Endothelial cell of umbilical vein (primary cell): ENCODE results near the gene RHCE. TPM values are rescaled to one million over a fixed set of nuclear protein-coding genes. Genes with fewer than 3 reads are reported as not detected.
"Not testable (repeated sequence)": the region's sequence is repeated elsewhere in the genome, so short reads cannot be mapped to it uniquely, and the experiment has no call there.

Experiments used
- BruUV-seq: library from RNA; stranded (reverse); fragments of 400-500 nt; replicated peaks from 2 replicates; lab custom pipeline; 2021; lab: Mats Ljungman, UMichigan
- CTCF ChIA-PET: fragments of 300-600, 350-600 bp; sonication (Branson Sonifier 250); formaldehyde crosslinking; loops from one replicate; lab custom pipeline; 2021; ENCODE audit warnings: antibody characterized with exemption, inconsistent platforms; lab: Charles Lee
- POLR2A ChIA-PET: fragments of 300-600, 350-600 bp; sonication (Branson Sonifier 250); formaldehyde crosslinking; loops from one replicate; lab custom pipeline; 2021; ENCODE audit warnings: antibody characterized with exemption, inconsistent platforms; lab: Charles Lee
- DNase-seq: peaks from one replicate; pipeline ENCODE4 v3.0.0-alpha.2; 2011; ENCODE audit warnings: low read depth, low spot score
- FAIRE-seq: peaks from 2 replicates; lab custom pipeline; 2011; peaks lifted over from hg19 to GRCh38; lab: Jason Lieb, UNC
- H2AFZ ChIP-seq: 2 replicates; pipeline ENCODE4 v1.6.0; 2012; ENCODE audit warnings: low read depth, low read length, control low read depth, inconsistent platforms
- H3K27ac ChIP-seq: 2 replicates; pipeline ENCODE4 v1.5.1; 2011; ENCODE audit warnings: low read depth, mild to moderate bottlenecking, control low read depth, low read length, moderate library complexity; ENCODE audit not compliant: insufficient read depth
- H3K27me3 ChIP-seq, 2 experiments: 2 replicates each; pipeline versions ENCODE4 v1.6.0 to v1.6.1; 2011; ENCODE audit warnings: low read length in 2 of 2, mixed read lengths in 1 of 2; ENCODE audit not compliant: control insufficient read depth in 2 of 2, insufficient read depth in 2 of 2
- H3K36me3 ChIP-seq, 2 experiments: 2 replicates in 1 of 2; 3 replicates in 1 of 2; pipeline ENCODE4 v1.5.1; 2011; ENCODE audit warnings: low read length in 2 of 2, mild to moderate bottlenecking in 1 of 2, moderate library complexity in 1 of 2; ENCODE audit not compliant: control insufficient read depth in 2 of 2, insufficient read depth in 2 of 2; ENCODE audit errors: extremely low read depth in 1 of 2
- H3K4me1 ChIP-seq: 3 replicates; pipeline ENCODE4 v1.5.1; 2011; ENCODE audit warnings: mild to moderate bottlenecking, low read length; ENCODE audit not compliant: control insufficient read depth, insufficient read depth; ENCODE audit errors: extremely low read depth
- H3K4me2 ChIP-seq: 2 replicates; pipeline ENCODE4 v1.6.1; 2011; ENCODE audit warnings: low read length, control low read depth, mixed read lengths; ENCODE audit not compliant: insufficient read depth
- H3K4me3 ChIP-seq, 3 experiments: fragments of 200-600 bp in 1 of 3; sonication (generic), shearing (Covaris generic) in 1 of 3; replicated peaks in 1 of 3; 2 replicates each; pipeline ENCODE4 v1.5.1; 2011 to 2016; ENCODE audit warnings: control low read depth in 3 of 3, low read length in 3 of 3, mild to moderate bottlenecking in 2 of 3, inconsistent platforms in 1 of 3, low read depth in 1 of 3, moderate library complexity in 1 of 3; ENCODE audit not compliant: insufficient read depth in 1 of 3
- H3K79me2 ChIP-seq: 2 replicates; pipeline ENCODE4 v1.6.0; 2012; ENCODE audit warnings: low read length, inconsistent platforms; ENCODE audit not compliant: control insufficient read depth, insufficient read depth
- H3K9ac ChIP-seq: replicated peaks from 2 replicates; pipeline ENCODE3; 2011; ENCODE audit warnings: low read length, control low read depth; ENCODE audit not compliant: insufficient read depth; ENCODE audit errors: extremely low read depth
- H3K9me1 ChIP-seq: replicated peaks from 3 replicates; pipeline ENCODE4 v1.6.0; 2011; ENCODE audit warnings: mild to moderate bottlenecking, low read length; ENCODE audit not compliant: control insufficient read depth, insufficient read depth; ENCODE audit errors: extremely low read depth
- H3K9me3 ChIP-seq: replicated peaks from 2 replicates; pipeline ENCODE4 v1.5.1; 2012; ENCODE audit warnings: low read length, inconsistent platforms; ENCODE audit not compliant: control insufficient read depth, insufficient read depth
- H4K20me1 ChIP-seq: replicated peaks from 2 replicates; pipeline ENCODE3; 2011; ENCODE audit warnings: mild to moderate bottlenecking, low read length; ENCODE audit not compliant: control insufficient read depth, insufficient read depth; ENCODE audit errors: extremely low read depth
- dilution Hi-C: fragments of 300-500 bp; cut with MboI; formaldehyde crosslinking; loops from one replicate; pipeline ENCODE4 v1.15.0; 2019; ENCODE audit warnings: low sequenced_read_pairs; ENCODE audit not compliant: extremely low pct_ligation_motif_present
- intact Hi-C: fragments of 100-400 bp; cut with micrococcal nuclease; formaldehyde crosslinking; loops from one replicate; pipeline ENCODE4 v1.10.0; 2022
- polyA plus RNA-seq, 4 experiments: library from polyadenylated mRNA; depleted of rRNA in 3 of 4; stranded (reverse) in 3 of 4; unstranded in 1 of 4; fragments of >200 nt; gene quantifications; 2 replicates each; pipeline versions ENCODE4 v1.2.1 to v1.2.3, GENCODE V29; 2011 to 2012; ENCODE audit warnings: missing spikeins in 1 of 4
- total RNA-seq: library from RNA; stranded (reverse); gene quantifications from 2 replicates; pipeline ENCODE4 v1.2.3, GENCODE V29; 2021

RHCE gene
- total and polyA plus RNA-seq, 2 donors (not counting 3 experiments of a cell fraction or from before 2014, with no cell fraction given) = 0.07 TPM; not detected in 1

- H3K79me2 ChIP-seq, H3K4me1 ChIP-seq, H3K4me3 ChIP-seq, H4K20me1 ChIP-seq, H3K27ac ChIP-seq, H3K36me3 ChIP-seq, dilution Hi-C loops, H3K9me3 ChIP-seq, H2AFZ ChIP-seq, H3K9me1 ChIP-seq, FAIRE-seq, H3K9ac ChIP-seq, POLR2A ChIA-PET, BruUV-seq, H3K27me3 ChIP-seq, CTCF ChIA-PET, H3K4me2 ChIP-seq, DNase-seq: not testable (repeated sequence)
- intact Hi-C loops = loop anchor here (5.0 kb wide), 1 partner anchor 131 kb away; no protein-coding TSS in a partner anchor
Measured at GRCh38 chr1:25412872-25413623, 7.6 kb downstream of the RHCE start.

GRCh38 chr1:25409641-25410427 is 10.8 kb downstream of the RHCE start:
- H3K4me3 ChIP-seq, BruUV-seq, H3K4me2 ChIP-seq, H3K9me3 ChIP-seq, H3K27me3 ChIP-seq, CTCF ChIA-PET, POLR2A ChIA-PET, dilution Hi-C loops, H4K20me1 ChIP-seq, H3K9ac ChIP-seq, H3K27ac ChIP-seq, H3K4me1 ChIP-seq, H3K36me3 ChIP-seq, H3K9me1 ChIP-seq, H3K79me2 ChIP-seq, H2AFZ ChIP-seq, DNase-seq: not testable (repeated sequence)
- intact Hi-C loops = loop anchor here (5.0 kb wide), 1 partner anchor 128 kb away; no protein-coding TSS in a partner anchor
- FAIRE-seq = peak; percentile 46

DNA sequence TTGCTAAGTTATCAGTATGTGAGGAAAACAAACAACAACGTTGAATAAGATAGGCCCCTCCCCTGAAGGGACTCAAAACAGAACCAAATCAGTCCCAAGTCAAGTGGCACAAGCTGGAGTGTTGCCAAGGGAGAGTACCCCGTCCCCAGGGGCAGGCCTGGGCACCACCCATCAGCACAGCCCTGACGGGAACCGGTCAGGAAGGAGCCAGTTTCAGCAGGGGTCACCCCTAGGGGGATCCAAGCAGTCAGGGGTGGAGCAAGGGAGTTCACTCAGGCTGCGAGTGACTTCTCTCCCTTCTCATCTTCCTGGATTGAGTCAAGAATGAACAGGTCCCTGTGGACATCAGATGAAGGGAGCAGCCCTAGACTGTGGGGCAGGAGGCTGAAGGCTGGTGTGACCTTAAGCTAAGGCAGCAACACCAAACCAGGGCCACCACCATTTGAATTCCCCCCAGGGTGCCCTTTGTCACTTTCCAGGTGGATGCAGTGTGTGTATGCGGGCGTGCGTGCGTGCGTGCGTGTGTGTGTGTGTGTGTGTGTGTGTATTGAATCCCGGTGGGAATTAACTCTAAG is 14.8 kb downstream of the RHCE start:
- H3K9ac ChIP-seq, H3K4me2 ChIP-seq, H3K9me1 ChIP-seq, H3K9me3 ChIP-seq, FAIRE-seq, H3K4me3 ChIP-seq, DNase-seq, H3K36me3 ChIP-seq, H3K27me3 ChIP-seq, dilution Hi-C loops, H4K20me1 ChIP-seq, H3K4me1 ChIP-seq, BruUV-seq, H3K27ac ChIP-seq, intact Hi-C loops, H3K79me2 ChIP-seq, H2AFZ ChIP-seq: not testable (repeated sequence)
- ChIA-PET CTCF (interaction anchor here (0.7 kb wide), 1 partner anchor 119 kb away, joined by 4 read pairs; no protein-coding TSS in a partner anchor), POLR2A (interaction anchor here (0.7 kb wide), 1 partner anchor 119 kb away, joined by 3 read pairs; no protein-coding TSS in a partner anchor)
